Mesendoderm (in vitro differentiated cells): Measurements from ENCODE around the gene GATA6.

Source experiments
- DNase-seq: peaks from one replicate; pipeline ENCODE4 v3.0.0; 2013
- H2AK5ac ChIP-seq: 2 replicates; pipeline ENCODE4 v1.6.1; 2013; ENCODE audit warnings: low read length, inconsistent platforms
- H2BK120ac ChIP-seq: 2 replicates; pipeline ENCODE4 v1.6.1; 2013; ENCODE audit warnings: low read depth, mild to moderate bottlenecking, low read length, moderate library complexity, mixed read lengths
- H2BK15ac ChIP-seq: replicated peaks from 2 replicates; pipeline ENCODE4 v1.6.1; 2013; ENCODE audit warnings: low read depth, mild to moderate bottlenecking, moderate library complexity
- H2BK5ac ChIP-seq: 2 replicates; pipeline ENCODE4 v1.6.1; 2013; ENCODE audit warnings: low read length, inconsistent platforms
- H3K18ac ChIP-seq: 2 replicates; pipeline ENCODE4 v1.6.1; 2013; ENCODE audit warnings: mild to moderate bottlenecking, low read length, mixed read lengths
- H3K23ac ChIP-seq: one replicate; pipeline ENCODE4 v1.6.1; 2013; ENCODE audit warnings: low read length
- H3K27ac ChIP-seq: 2 replicates; pipeline ENCODE4 v1.5.1; 2013; ENCODE audit warnings: low read depth, mild to moderate bottlenecking, inconsistent platforms, low read length, moderate library complexity
- H3K27me3 ChIP-seq: 2 replicates; pipeline ENCODE4 v1.6.1; 2013; ENCODE audit warnings: low read length, control low read depth, mild to moderate bottlenecking, inconsistent platforms; ENCODE audit not compliant: insufficient read depth, poor library complexity
- H3K36me3 ChIP-seq: 2 replicates; pipeline ENCODE4 v1.6.1; 2013; ENCODE audit warnings: low read length, inconsistent platforms; ENCODE audit not compliant: control insufficient read depth, insufficient read depth
- H3K4ac ChIP-seq: one replicate; pipeline ENCODE4 v1.6.1; 2013; ENCODE audit warnings: low read depth, mild to moderate bottlenecking, low read length, moderate library complexity
- H3K4me1 ChIP-seq: 2 replicates; pipeline ENCODE4 v1.6.1; 2013; ENCODE audit warnings: low read depth, low read length, inconsistent platforms; ENCODE audit not compliant: control insufficient read depth
- H3K4me2 ChIP-seq: 2 replicates; pipeline ENCODE4 v1.6.1; 2013; ENCODE audit warnings: low read length
- H3K4me3 ChIP-seq: 2 replicates; pipeline ENCODE4 v1.5.1; 2013; ENCODE audit warnings: mild to moderate bottlenecking, low read length
- H3K56ac ChIP-seq: one replicate; pipeline ENCODE4 v1.6.1; 2013; ENCODE audit warnings: low read length
- H3K79me1 ChIP-seq: 2 replicates; pipeline ENCODE4 v1.6.1; 2013; ENCODE audit warnings: low read length, inconsistent platforms
- H3K79me2 ChIP-seq: 2 replicates; pipeline ENCODE4 v1.6.1; 2013; ENCODE audit warnings: mild to moderate bottlenecking, low read length; ENCODE audit not compliant: control insufficient read depth, insufficient read depth
- H3K9ac ChIP-seq: 2 replicates; pipeline ENCODE4 v1.6.1; 2013; ENCODE audit warnings: low read length, inconsistent platforms
- H4K5ac ChIP-seq: one replicate; pipeline ENCODE4 v1.6.1; 2013; ENCODE audit warnings: low read length
- H4K8ac ChIP-seq: one replicate; pipeline ENCODE4 v1.6.1; 2013; ENCODE audit warnings: low read depth, mild to moderate bottlenecking, control low read depth, low read length, moderate library complexity
- WGBS: extraction: QIAGEN DNeasy Blood & Tissue Kit; methylation state at CpG from one replicate; pipeline ENCODE4 v1.1.7; 2013; ENCODE audit warnings: low lambda C conversion rate, missing lambda C conversion rate; ENCODE audit not compliant: insufficient coverage; ENCODE audit errors: extremely low coverage; 5-methylcytosine and 5-hydroxymethylcytosine counted together

Gene GATA6

DNA sequence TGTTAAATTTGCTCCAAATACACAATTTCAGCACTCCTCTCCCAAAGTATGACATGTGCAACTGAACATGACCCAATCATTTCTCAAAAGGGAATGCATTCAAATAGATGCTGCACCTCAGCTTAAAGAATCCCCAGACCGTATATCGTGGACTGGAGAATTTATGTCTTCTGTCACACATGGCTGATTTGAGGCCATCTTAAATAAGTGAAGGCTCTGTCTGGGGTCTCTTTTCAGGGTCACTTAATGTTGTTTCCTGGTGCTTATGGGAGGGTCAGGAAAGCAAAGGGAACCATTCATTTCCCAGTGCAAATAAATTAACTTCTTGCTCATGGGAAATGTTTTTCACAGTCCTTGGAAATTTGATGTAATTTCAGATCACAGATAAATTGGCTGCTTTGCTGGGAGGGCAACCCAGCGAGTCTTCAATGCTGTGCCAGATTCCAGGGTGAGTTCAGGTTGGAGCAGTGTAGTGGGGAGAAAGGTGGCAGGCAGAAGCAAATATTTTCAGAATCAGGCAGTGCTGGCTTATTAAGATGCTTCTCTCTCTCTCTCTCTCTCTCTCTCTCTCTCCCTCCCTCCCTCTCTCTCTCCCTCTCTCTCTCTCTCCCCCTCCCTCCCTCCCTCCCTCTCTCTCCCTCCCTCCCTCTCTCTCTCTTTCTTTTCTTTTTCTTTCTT, 34.3 kb downstream of the GATA6 start:
- no peaks in the 10 kb centered on the region for H3K27me3 ChIP-seq
- no peak overlapping the region for H3K4me3 ChIP-seq
- H3K9ac ChIP-seq = no peak overlapping the region
- H3K4ac ChIP-seq = no peak overlapping the region
- peaks cover 5% of the 10 kb centered on the region for H3K79me1 ChIP-seq
- no peak overlapping the region for H2BK120ac ChIP-seq
- H3K36me3 ChIP-seq = peaks cover 18% of the 10 kb centered on the region
- no peak overlapping the region for H2BK15ac ChIP-seq
- no peak overlapping the region for H3K27ac ChIP-seq
- H3K4me1 ChIP-seq = no peaks in the 10 kb centered on the region
- H3K56ac ChIP-seq = no peak overlapping the region
- H2BK5ac ChIP-seq = no peak overlapping the region
- H4K5ac ChIP-seq = no peak overlapping the region
- WGBS = no CpG with 5 or more reads among the region's 3 CpGs
- H3K4me2 ChIP-seq = no peak overlapping the region
- no peak overlapping the region for H3K18ac ChIP-seq
- H3K79me2 ChIP-seq = peaks cover 4% of the 10 kb centered on the region
- H2AK5ac ChIP-seq = no peak overlapping the region
- no peak overlapping the region for H4K8ac ChIP-seq
- no peak for DNase-seq
- no peak overlapping the region for H3K23ac ChIP-seq

DNA sequence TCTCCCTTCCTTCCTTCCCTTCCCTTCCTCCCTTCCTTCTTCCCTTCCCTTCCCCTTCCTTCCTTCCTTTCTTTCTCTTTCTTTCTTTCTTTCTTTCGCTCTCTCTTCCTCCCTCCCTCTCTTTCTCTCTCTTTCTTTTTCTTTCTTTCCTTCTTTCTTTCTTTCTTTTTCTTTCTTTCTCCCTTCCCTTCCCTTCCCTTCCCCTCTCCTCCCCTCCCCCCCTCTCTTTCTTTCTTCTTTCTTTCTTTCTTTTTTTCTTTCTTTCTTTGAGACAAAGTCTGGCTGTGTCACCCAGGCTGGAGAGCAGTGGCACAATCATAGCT, 34.8 kb downstream of the GATA6 start:
- H3K27ac ChIP-seq = no peak overlapping the region
- no peak overlapping the region for H3K23ac ChIP-seq
- no peak overlapping the region for H3K56ac ChIP-seq
- WGBS = no CpG with 5 or more reads among the region's 1 CpG
- no peak overlapping the region for H3K4me3 ChIP-seq
- DNase-seq = no peak
- H2BK120ac ChIP-seq = no peak overlapping the region
- H2BK15ac ChIP-seq = no peak overlapping the region
- no peak overlapping the region for H2AK5ac ChIP-seq
- peaks cover 2% of the 10 kb centered on the region for H3K79me1 ChIP-seq
- H4K5ac ChIP-seq = no peak overlapping the region
- no peaks in the 10 kb centered on the region for H3K4me1 ChIP-seq
- H3K4me2 ChIP-seq = no peak overlapping the region
- no peak overlapping the region for H3K4ac ChIP-seq
- H3K27me3 ChIP-seq = no peaks in the 10 kb centered on the region
- no peak overlapping the region for H3K18ac ChIP-seq
- H3K9ac ChIP-seq = no peak overlapping the region
- H3K79me2 ChIP-seq = no peaks in the 10 kb centered on the region
- peaks cover 15% of the 10 kb centered on the region for H3K36me3 ChIP-seq
- H4K8ac ChIP-seq = no peak overlapping the region
- H2BK5ac ChIP-seq = no peak overlapping the region

DNA sequence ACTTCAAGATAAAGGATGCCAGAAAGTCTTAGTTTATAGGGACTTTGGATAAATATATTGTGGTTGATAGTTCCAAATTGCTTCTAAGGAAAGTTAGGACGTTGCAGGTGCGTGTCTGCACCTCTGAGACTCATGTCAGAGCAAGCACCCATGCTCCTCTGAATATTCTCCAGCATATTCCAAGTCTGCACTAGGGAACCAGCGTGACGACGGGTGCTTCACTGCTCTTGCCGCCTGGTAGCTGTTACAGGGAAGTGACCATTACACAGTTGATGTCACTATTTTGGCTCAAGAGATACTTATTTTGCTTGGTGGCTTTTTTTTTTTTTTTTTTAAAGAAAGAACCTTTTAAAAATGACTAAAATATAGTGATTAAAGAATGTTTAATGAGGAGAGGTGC, 35.6 kb downstream of the GATA6 start:
- H3K56ac ChIP-seq = no peak overlapping the region
- H3K4me1 ChIP-seq = no peaks in the 10 kb centered on the region
- no peak overlapping the region for H4K5ac ChIP-seq
- no peak overlapping the region for H2BK15ac ChIP-seq
- WGBS = no CpG with 5 or more reads among the region's 6 CpGs
- no peak overlapping the region for H2BK5ac ChIP-seq
- no peak overlapping the region for H3K27ac ChIP-seq
- H3K18ac ChIP-seq = no peak overlapping the region
- H3K79me2 ChIP-seq = no peaks in the 10 kb centered on the region
- no peak overlapping the region for H3K4ac ChIP-seq
- peaks cover 14% of the 10 kb centered on the region for H3K36me3 ChIP-seq
- H2AK5ac ChIP-seq = no peak overlapping the region
- no peak for DNase-seq
- no peak overlapping the region for H4K8ac ChIP-seq
- no peak overlapping the region for H3K4me3 ChIP-seq
- no peak overlapping the region for H3K9ac ChIP-seq
- no peak overlapping the region for H2BK120ac ChIP-seq
- H3K4me2 ChIP-seq = no peak overlapping the region
- no peak overlapping the region for H3K23ac ChIP-seq
- H3K27me3 ChIP-seq = no peaks in the 10 kb centered on the region
- peaks cover 2% of the 10 kb centered on the region for H3K79me1 ChIP-seq

DNA sequence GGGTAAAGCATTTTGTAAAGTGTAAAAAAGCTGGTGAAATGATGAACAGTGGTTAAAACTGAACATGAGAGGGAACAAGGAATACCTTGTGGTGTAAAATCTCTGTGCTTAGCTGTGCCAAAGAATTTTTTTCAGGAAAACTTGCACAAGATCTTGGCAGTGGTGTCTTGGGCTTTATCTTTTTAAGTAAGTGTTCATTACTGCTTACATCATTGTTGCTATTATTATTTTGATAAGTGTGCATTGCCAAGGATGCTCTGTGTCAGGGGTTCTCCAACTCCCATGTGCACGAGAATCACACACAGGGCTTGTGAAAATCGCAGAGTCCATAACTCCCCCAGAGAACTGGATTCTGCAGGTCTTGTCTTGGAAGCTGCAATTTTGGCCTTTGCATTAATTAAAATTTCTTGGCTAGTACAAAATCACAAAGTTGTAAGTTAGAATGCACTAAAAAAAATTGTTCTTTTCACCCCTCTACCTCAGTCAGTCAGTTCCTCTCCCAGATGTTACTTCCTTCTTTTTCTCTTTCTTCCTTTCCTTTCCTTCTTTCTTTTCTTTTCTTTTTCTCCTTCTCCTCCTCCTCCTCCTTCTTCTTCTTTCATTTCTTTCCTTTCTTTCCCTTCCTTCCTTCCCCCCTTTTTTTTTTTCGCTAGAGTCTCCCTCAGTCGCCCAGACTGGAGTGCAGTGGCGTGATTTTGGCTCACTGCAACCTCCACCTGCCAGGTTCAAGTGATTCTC, 37.8 kb downstream of the GATA6 start:
- no peak overlapping the region for H3K23ac ChIP-seq
- no peaks in the 10 kb centered on the region for H3K27me3 ChIP-seq

DNA sequence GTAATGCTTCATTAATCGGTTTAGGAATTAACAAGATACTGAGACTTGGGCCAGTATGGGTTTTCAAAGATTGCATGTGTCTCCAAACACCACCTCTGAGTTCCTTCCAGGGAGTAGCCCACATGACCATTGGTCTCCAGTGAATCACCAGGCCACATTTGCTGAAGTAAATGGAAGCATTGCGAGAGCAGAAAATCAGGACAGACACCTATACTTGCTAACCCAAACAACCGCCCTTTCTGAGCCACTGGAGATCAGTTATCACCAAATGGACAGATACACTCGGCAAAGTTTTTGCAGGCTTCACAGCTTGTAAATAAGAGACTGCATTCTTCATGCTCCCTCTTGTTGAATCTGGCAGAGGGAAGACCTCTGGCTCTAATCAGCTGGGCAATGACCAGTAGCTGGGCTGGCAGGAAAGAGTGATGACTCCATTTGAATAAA, 40.9 kb downstream of the GATA6 start:
- no peak overlapping the region for H2AK5ac ChIP-seq
- no peak overlapping the region for H3K4me3 ChIP-seq
- no peak overlapping the region for H3K23ac ChIP-seq
- H3K4ac ChIP-seq = no peak overlapping the region
- no peak overlapping the region for H3K9ac ChIP-seq
- H3K4me1 ChIP-seq = no peaks in the 10 kb centered on the region
- peak; percentile 61 for DNase-seq
- H3K56ac ChIP-seq = no peak overlapping the region
- no peak overlapping the region for H4K8ac ChIP-seq
- no peak overlapping the region for H2BK120ac ChIP-seq
- H3K27me3 ChIP-seq = no peaks in the 10 kb centered on the region
- H3K18ac ChIP-seq = no peak overlapping the region
- no peak overlapping the region for H2BK15ac ChIP-seq
- H3K27ac ChIP-seq = no peak overlapping the region
- no peak overlapping the region for H2BK5ac ChIP-seq
- H3K36me3 ChIP-seq = no peaks in the 10 kb centered on the region
- H3K79me2 ChIP-seq = no peaks in the 10 kb centered on the region
- no peak overlapping the region for H4K5ac ChIP-seq
- H3K4me2 ChIP-seq = no peak overlapping the region
- no CpG with 5 or more reads among the region's 4 CpGs for WGBS
- H3K79me1 ChIP-seq = no peaks in the 10 kb centered on the region

More for the DNA sequence above, 37.8 kb downstream of the GATA6 start:
- Histone ChIP-seq H3K4me3 (no peak overlapping the region), H2BK5ac (no peak overlapping the region), H4K5ac (no peak overlapping the region), H3K79me1 (no peaks in the 10 kb centered on the region), H3K79me2 (no peaks in the 10 kb centered on the region), H4K8ac (no peak overlapping the region), H3K4ac (no peak overlapping the region), H3K18ac (no peak overlapping the region), H3K36me3 (peaks cover 4% of the 10 kb centered on the region), H3K56ac (no peak overlapping the region), H3K9ac (no peak overlapping the region), H2AK5ac (no peak overlapping the region), H3K27ac (no peak overlapping the region), H3K4me1 (no peaks in the 10 kb centered on the region), H3K4me2 (no peak overlapping the region), H2BK15ac (no peak overlapping the region), H2BK120ac (no peak overlapping the region)
- DNase-seq = no peak
- WGBS = 100% methylated on average over 1 of the region's 5 CpGs
